Dermis blood vessel endothelial cell (primary cell): ENCODE data around the gene IFT122. TPM values are rescaled to one million over a fixed set of nuclear protein-coding genes. Genes with fewer than 3 reads are reported as not detected.

Experiments used
- DNase-seq: peaks from one replicate; pipeline ENCODE4 v3.0.0; 2010
- total RNA-seq: library from RNA; depleted of rRNA; stranded (reverse); fragments of >200 nt; gene quantifications from 2 replicates; pipeline ENCODE4 v1.2.3, GENCODE V29; 2014

The IFT122 gene
- total RNA-seq, 1 donor from 2014 or later, result 28.4 TPM

- no peak for DNase-seq
Measured at GRCh38 chr3:129416415-129416814, 23.6 kb upstream of the IFT122 start.

GRCh38 chr3:129417326-129417725 lies 22.7 kb upstream of the IFT122 start:
- peak; percentile 89 for DNase-seq

DNA sequence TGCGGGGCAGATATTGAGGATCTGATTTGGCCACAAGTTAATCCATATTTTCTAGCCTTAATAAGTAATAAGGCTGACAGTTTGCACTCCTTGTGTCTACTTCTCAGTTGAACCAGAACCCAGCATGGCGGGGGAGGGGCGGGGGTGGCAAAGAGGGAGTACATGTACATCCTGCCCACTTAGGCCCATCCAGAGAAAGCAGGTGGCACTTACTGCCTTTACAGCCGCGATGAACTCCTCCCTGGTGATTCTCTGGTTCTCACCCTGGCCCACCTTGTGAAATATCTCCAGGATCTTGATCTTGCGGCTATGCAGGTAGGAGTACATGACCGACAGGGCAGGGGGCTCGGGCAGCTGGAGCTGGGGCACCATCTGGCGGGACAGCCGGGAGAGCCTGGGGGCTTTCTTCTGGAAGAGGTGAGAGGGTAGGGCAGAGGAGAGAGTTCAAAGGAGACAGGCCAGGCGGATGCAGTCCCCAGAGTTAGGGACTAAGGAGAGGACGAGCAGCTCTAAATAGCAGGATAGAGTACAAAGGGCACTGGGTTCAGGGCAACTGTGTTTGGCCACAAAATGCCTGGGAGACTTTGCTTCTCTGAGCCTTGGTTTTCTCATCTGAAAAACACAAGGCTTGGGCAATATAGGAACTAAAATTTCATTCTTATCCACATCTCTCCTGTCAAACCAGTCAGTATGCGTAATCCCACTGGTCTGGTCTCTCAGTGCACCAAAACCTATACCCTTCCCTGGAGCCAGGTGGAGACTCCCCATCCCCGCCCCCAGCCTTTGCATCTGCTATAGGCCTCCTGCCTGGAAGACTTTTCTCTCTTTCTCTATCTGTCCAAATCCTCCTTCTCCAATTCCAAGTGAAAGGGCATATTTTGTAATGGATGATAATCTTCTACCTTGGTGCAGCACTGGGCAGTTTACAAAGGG lies 21.7 kb upstream of the IFT122 start:
- DNase-seq, result no peak

- no peak for DNase-seq
Measured at GRCh38 chr3:129419476-129419875, 20.5 kb upstream of the IFT122 start.

DNA sequence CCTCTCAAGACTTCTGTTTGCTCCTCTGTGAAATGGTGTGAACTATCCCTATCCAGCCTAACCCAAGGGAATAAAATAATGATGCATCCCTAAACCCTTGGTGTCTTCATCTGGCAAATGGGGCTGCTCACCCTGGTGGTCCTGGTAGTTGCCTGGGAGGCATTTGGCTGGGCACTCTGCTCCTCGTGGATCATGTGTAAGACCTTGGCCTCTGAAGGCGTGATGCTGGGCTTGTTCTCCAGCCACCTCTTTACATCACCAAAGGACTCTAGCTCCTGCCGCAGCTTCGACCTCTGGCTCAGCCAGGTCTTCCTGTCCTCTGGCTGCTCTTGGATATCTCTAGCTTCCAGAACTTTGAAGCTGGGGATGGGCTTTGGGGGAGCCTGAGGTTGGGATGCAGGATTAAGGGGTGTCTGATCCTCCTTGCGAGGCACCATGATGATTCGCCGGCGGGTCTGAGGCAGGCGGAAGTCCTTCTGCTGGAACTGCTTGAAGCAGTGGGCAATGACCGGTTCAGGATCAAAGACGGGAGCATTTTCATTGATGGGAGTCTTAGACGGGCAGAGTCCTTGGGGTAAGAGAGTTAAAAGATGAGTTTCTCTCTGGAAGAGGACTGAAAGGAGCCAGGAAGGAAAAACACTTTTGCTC lies 18.7 kb upstream of the IFT122 start:
- no peak for DNase-seq

- peak; percentile 49 for DNase-seq
Measured at GRCh38 chr3:129421988-129422745, 17.9 kb upstream of the IFT122 start.

GRCh38 chr3:129422897-129423296 lies 17.1 kb upstream of the IFT122 start:
- DNase-seq, result no peak

GRCh38 chr3:129424185-129424841 lies 15.7 kb upstream of the IFT122 start:
- no peak for DNase-seq

GRCh38 chr3:129425213-129425612 lies 14.8 kb upstream of the IFT122 start:
- DNase-seq, result no peak

- no peak for DNase-seq
Measured at GRCh38 chr3:129425619-129426018, 14.4 kb upstream of the IFT122 start.

GRCh38 chr3:129428007-129428375 lies 12.0 kb upstream of the IFT122 start:
- no peak for DNase-seq

DNA sequence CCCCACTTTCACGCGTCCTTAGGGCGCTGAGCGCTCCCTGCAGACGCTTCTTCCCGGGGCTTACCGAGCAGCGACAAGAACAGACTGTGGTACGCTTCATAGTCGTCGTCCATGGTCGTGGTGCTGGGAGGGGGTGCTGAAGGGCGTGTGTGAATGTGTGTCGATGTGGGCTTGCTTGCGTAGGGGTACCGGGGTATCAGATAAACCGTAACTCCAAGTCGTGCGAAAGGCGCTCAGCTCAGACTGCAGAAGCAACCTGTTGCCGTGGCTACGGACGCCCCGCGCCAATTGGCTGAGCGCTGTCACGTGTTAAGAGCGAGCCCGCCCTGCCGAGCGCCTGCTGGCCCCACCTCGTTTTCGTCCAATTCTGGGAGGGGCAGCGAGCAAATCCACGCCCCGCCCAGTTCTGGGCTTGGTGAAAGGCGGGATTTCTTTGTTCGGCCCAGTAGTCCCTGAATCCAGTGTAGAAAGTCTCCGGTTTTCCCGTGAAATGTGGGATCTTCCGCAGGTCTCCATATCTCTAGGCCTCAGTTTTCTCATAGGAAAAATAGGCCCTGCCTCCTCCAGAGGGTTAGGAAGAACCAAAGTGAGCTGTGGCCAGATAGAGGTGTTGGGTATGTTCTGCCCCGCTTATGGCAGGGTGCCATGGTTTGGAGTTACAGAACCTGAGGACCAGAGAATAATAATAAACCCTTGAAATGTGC lies 11.5 kb upstream of the IFT122 start, which contains the start of gene EFCAB12:
TSS of gene EFCAB12 (minus strand) at position 261 of the 704 bp plus-strand sequence. CDS start at position 113, 148 bp downstream.
- DNase-seq, result peak; percentile 96

- peak; percentile 43 for DNase-seq
Measured at GRCh38 chr3:129429080-129429451, 11.0 kb upstream of the IFT122 start.

GRCh38 chr3:129429602-129430001 lies 10.4 kb upstream of the IFT122 start:
- no peak for DNase-seq

- no peak for DNase-seq
Measured at GRCh38 chr3:129432036-129432435, 8.0 kb upstream of the IFT122 start.

GRCh38 chr3:129432671-129433070 lies 7.4 kb upstream of the IFT122 start:
- no peak for DNase-seq

DNA sequence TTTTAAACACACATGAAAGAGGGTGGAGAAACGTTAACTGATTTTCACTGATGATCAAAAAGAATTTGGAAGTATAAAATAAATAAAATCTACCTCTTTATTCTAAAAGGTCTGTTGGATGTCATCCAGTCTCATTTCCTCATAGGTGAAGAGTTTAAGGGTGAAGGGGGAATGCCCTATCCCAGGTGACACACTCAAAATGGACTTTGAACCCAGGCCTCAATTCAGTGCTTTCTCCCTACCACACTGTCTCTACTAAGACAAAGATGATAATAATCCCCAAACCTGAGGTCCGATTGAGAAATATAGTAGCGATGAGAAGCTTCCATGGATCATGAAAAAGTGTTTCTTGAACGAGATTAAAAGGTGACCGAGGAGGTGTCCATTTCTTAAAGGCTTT lies 6.5 kb upstream of the IFT122 start:
- DNase-seq, result no peak

DNA sequence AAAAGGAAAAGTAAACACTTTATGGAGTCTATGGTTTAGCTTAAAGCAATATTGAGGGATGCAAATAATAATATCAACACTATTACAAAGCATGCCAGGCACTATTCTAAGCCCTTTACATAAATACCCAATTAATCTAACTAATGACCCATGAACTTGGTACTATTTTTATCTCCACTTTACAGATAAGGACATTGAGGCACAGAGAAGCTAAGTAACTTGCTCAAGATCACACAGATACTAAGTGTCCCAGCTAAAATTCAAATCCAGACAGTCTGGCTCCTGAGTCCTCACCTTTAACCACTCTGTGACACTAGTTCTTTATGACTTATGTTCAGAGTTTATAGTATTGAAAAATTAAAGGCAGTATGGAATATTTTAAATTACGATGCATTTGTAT lies 5.9 kb upstream of the IFT122 start:
- DNase-seq, result no peak

GRCh38 chr3:129435367-129435766 lies 4.7 kb upstream of the IFT122 start:
- peak; percentile 23 for DNase-seq

DNA sequence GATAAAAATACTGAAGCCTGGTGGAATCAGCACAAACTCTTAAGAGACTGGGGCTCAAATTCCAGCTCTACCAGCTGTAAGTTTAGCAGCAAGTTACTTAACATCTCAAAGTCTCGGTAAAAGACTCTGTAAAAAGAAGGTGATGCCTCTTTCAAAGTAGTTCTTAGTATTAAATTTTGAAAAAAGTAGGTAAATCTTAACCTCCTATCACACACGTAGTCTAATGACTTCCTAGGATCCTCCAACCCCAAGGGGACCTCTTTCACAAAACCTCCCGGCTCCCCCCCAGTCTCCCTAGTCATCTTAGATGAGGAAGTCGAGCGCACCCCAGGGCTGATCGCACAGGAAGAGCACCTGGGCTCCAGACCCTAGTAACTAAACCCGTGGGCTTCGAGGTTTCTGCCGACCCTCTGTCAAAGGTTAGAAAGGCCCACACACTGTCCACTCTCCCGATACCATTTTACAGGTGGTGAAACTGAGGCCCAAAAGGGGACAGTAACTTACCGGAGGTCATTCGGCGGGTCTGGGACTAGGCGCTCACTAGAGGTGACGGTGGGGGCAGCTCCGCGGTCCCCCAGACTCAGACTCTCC lies 703 bp upstream of the IFT122 start:
- peak; percentile 29 for DNase-seq

DNA sequence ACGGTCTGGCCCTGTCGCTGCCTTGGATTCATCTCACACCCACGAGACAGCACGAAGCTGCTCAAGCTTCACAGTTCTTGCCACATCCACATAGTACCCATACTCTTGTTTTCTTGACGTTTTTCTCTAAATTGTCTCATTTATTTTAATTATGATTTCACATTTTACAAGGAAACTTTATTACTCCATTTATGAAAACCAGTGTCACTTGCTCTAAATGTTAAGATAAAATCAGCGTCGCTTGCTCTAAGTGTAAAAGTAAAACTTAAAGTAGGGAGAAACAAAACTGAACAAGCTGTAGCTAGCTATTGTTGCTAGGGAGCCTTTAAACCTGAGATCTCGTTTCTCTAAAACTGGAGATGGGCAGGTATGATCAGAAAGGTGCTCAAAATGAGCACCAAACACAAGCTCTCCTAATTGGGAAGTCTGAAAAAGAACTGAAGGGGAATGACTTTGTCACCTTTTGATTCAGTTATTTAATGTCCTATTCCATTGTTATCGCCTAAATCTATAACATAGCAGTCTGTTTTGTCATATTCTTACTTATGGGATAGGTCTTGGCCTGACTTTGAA lies 680 bp downstream of the IFT122 start:
- no peak for DNase-seq
